SK-N-MC (cell line): ENCODE results near the gene C2CD4A.

Experiments
- DNase-seq: peaks from one replicate; pipeline ENCODE4 v3.0.0-alpha.2; 2011; ENCODE audit warnings: low read depth, low spot score
- H3K27ac ChIP-seq: fragments of 200-600 bp; sonication (generic); 2 replicates; pipeline ENCODE4 v1.5.1; 2016; ENCODE audit warnings: mixed run types
- H3K36me3 ChIP-seq: fragments of 200-600 bp; sonication (generic); 2 replicates; pipeline ENCODE4 v1.6.1; 2017; ENCODE audit warnings: antibody characterized with exemption, low read length, mixed read lengths; ENCODE audit not compliant: insufficient read depth
- H3K4me3 ChIP-seq: fragments of 200-600 bp; sonication (generic); 2 replicates; pipeline ENCODE4 v1.5.1; 2016
- H3K9ac ChIP-seq: fragments of 200-600 bp; sonication (generic); 2 replicates; pipeline ENCODE4 v1.8.0; 2017; ENCODE audit warnings: mixed run types, mixed read lengths; ENCODE audit not compliant: insufficient read length
- H3K9me3 ChIP-seq: fragments of 200-600 bp; sonication (generic); 2 replicates; pipeline ENCODE4 v1.6.1; 2017; ENCODE audit warnings: low read depth, mild to moderate bottlenecking, antibody characterized with exemption, low read length, moderate library complexity, mixed read lengths
- EZH2 ChIP-seq: fragments of 200-600 bp; sonication (generic); IDR thresholded peaks from one replicate; pipeline ENCODE4 v1.6.1; 2017; ENCODE audit warnings: antibody characterized with exemption
- FOXP2 ChIP-seq: optimal IDR thresholded peaks from 2 replicates; pipeline ENCODE3; 2011; ENCODE audit warnings: mild to moderate bottlenecking, moderate library complexity; ENCODE audit not compliant: insufficient read depth; ENCODE audit errors: extremely low read length, control extremely low read depth
- POLR2AphosphoS5 ChIP-seq: IDR thresholded peaks from 2 replicates; pipeline ENCODE4 v1.6.1; 2012; ENCODE audit warnings: mild to moderate bottlenecking, low read depth, low read length, borderline replicate concordance

C2CD4A gene

GRCh38 chr15:62087671-62088352 is 21.0 kb downstream of the C2CD4A start:
- DNase-seq: no peak

GRCh38 chr15:62088353-62088693 is 21.5 kb downstream of the C2CD4A start:
- Histone ChIP-seq H3K9me3 (no peaks in the 10 kb centered on the region), H3K9ac (no peak overlapping the region), H3K4me3 (no peak overlapping the region), H3K36me3 (no peaks in the 10 kb centered on the region), H3K27ac (no peak overlapping the region)
- DNase-seq: no peak
- TF ChIP-seq FOXP2 (no peak), POLR2AphosphoS5 (no peak), EZH2 (no peak)

More at GRCh38 chr15:62087671-62088352, 21.0 kb downstream of the C2CD4A start:
- no peak overlapping the region for H3K27ac ChIP-seq
- H3K9me3 ChIP-seq: no peaks in the 10 kb centered on the region
- H3K36me3 ChIP-seq: no peaks in the 10 kb centered on the region
- no peak overlapping the region for H3K4me3 ChIP-seq
- TF ChIP-seq EZH2: no peak
- no peak for TF ChIP-seq POLR2AphosphoS5
- no peak for TF ChIP-seq FOXP2
- no peak overlapping the region for H3K9ac ChIP-seq

- Histone ChIP-seq H3K9ac (no peak overlapping the region), H3K4me3 (no peak overlapping the region), H3K9me3 (no peaks in the 10 kb centered on the region), H3K27ac (no peak overlapping the region), H3K36me3 (no peaks in the 10 kb centered on the region)
- TF ChIP-seq POLR2AphosphoS5 (no peak), EZH2 (no peak), FOXP2 (no peak)
- no peak for DNase-seq
These were observed 22.8 kb downstream of the C2CD4A start for GRCh38 chr15:62089616-62090015.

- no peak overlapping the region for H3K4me3 ChIP-seq
These were observed 24.2 kb downstream of the C2CD4A start for GRCh38 chr15:62090988-62091387.

GRCh38 chr15:62093809-62094208 is 27.0 kb downstream of the C2CD4A start:
- TF ChIP-seq EZH2: no peak
- no peak for TF ChIP-seq FOXP2
- TF ChIP-seq POLR2AphosphoS5: no peak
- no peak overlapping the region for H3K4me3 ChIP-seq
- no peaks in the 10 kb centered on the region for H3K9me3 ChIP-seq
- DNase-seq: no peak
- H3K9ac ChIP-seq: no peak overlapping the region
- H3K27ac ChIP-seq: no peak overlapping the region
- H3K36me3 ChIP-seq: no peaks in the 10 kb centered on the region

More at GRCh38 chr15:62090988-62091387, 24.2 kb downstream of the C2CD4A start:
- Histone ChIP-seq H3K9ac (no peak overlapping the region), H3K36me3 (no peaks in the 10 kb centered on the region), H3K9me3 (no peaks in the 10 kb centered on the region), H3K27ac (no peak overlapping the region)
- TF ChIP-seq EZH2 (no peak), FOXP2 (no peak), POLR2AphosphoS5 (no peak)
- DNase-seq: no peak

GRCh38 chr15:62094388-62094787 is 27.6 kb downstream of the C2CD4A start:
- TF ChIP-seq FOXP2 (no peak), POLR2AphosphoS5 (no peak), EZH2 (no peak)
- no peak overlapping the region for H3K4me3 ChIP-seq
- H3K9me3 ChIP-seq: no peaks in the 10 kb centered on the region
- H3K36me3 ChIP-seq: no peaks in the 10 kb centered on the region
- no peak overlapping the region for H3K9ac ChIP-seq
- H3K27ac ChIP-seq: no peak overlapping the region
- no peak for DNase-seq

- no peak for TF ChIP-seq EZH2
- TF ChIP-seq POLR2AphosphoS5: no peak
- TF ChIP-seq FOXP2: no peak
- Histone ChIP-seq H3K4me3 (no peak overlapping the region), H3K27ac (no peak overlapping the region), H3K9ac (no peak overlapping the region), H3K9me3 (no peaks in the 10 kb centered on the region), H3K36me3 (no peaks in the 10 kb centered on the region)
- no peak for DNase-seq
These were observed 32.4 kb downstream of the C2CD4A start for GRCh38 chr15:62099094-62099601.

GRCh38 chr15:62103431-62103830 is 36.7 kb downstream of the C2CD4A start:
- Histone ChIP-seq H3K9me3 (no peaks in the 10 kb centered on the region), H3K9ac (no peak overlapping the region), H3K36me3 (no peaks in the 10 kb centered on the region), H3K4me3 (no peak overlapping the region), H3K27ac (no peak overlapping the region)
- TF ChIP-seq POLR2AphosphoS5 (no peak), FOXP2 (no peak), EZH2 (no peak)
- DNase-seq: no peak

- Histone ChIP-seq H3K27ac (no peak overlapping the region), H3K36me3 (no peaks in the 10 kb centered on the region), H3K4me3 (no peak overlapping the region), H3K9me3 (no peaks in the 10 kb centered on the region), H3K9ac (no peak overlapping the region)
- no peak for TF ChIP-seq FOXP2
- TF ChIP-seq EZH2: no peak
- TF ChIP-seq POLR2AphosphoS5: no peak
- no peak for DNase-seq
These were observed 37.6 kb downstream of the C2CD4A start for GRCh38 chr15:62104401-62104800.
